NCI-H526 treated with DMSO at 0.1 percent for 48 hours (cell line): ENCODE measurements around the gene KCNH1.

Experiments used
- DNase-seq: peaks from one replicate; lab custom pipeline; 2025; lab: John Stamatoyannopoulos, UW

Gene KCNH1

DNA sequence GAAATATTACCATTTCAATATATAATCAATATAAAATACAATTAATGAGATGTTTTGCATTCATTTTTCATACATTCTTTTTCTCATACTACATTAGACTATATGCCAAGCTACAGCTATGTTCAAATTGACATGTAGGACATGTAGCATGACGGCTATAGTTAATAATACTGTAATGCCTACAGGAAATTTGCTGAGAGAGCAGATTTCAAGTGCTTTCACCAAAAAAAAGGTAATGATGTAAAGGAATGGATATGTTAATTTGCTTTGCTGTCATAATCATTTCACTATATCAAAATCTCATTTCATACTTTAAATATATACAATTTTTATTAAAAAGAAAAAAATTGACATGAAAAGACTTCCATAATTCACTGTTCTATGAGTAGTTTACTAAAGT lies 215.1 kb downstream of the KCNH1 start:
- no peak for DNase-seq

DNA sequence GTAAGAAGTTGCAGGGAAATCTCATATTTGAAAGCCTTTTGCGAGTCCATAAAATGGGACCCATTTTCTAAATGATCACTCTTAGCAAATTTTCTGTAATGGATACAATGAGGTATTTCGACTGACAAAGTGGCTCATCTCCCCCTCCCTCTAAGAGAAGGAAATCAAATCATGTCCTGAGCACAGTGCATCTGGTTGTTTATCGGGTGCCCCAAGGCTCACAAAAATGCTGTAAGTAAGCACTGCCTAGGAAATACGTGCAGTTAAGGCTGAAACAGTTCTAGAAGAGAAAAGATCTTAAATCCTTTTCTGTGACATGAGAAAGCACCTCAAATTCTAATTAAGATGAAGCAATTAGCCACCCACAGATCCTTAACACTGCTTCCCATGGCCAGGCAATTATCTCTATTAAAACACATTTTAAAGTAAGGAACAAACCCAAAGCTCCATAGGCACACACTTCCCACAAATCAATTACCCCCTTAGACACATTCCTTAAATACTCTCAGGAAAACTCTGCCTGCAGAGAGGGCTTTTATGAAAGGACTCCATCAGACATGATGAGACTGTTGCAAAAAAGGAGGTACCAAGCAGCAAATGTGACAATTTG lies 216.3 kb downstream of the KCNH1 start:
- no peak for DNase-seq

DNA sequence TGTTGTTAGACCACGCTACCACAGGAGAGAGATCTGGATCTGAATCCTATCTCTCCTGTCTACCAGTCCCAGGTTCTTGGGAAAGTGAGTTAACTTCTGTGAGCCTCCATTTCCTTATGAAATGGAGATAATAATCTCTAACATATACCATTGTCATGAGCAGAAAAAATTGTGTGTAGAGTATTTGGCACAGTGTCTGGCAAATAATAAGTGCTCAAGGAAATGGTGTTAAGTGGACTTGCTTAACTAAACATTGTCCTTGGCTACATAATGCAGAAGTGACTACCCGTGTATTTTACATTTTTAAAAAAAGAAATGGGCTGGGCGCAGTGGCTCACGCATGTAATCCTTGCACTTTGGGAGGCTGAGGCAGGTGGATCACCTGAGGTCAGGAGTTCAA lies 217.4 kb downstream of the KCNH1 start:
- no peak for DNase-seq

DNA sequence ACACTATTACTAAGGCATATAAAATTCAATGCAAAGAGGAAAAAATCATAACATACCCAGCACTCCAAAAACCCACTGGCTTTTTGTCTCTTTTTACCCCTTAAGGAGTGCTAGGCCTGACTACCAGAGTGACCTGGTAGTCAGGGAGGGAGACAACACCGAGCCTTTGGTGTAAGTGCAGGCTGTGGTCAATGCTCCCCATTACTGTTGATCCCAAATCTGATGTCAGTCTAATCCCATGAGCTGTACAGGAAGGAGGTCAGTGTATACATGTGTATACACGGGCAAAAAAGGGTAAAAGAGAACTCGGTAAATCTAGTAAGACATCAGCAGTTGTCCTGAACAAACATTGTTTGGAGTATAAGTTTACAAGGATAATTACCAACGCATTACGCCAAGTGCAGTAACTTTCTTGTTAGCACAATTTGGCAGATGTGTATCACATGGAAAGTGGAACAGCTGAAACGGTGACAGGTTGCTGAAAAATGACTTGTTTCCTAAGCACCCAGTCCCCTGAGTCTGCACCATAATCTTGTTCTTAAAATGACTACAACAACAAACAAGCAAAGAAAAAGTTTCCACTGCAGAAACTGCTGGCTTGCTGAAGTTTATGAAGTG lies 217.9 kb downstream of the KCNH1 start:
- no peak for DNase-seq

DNA sequence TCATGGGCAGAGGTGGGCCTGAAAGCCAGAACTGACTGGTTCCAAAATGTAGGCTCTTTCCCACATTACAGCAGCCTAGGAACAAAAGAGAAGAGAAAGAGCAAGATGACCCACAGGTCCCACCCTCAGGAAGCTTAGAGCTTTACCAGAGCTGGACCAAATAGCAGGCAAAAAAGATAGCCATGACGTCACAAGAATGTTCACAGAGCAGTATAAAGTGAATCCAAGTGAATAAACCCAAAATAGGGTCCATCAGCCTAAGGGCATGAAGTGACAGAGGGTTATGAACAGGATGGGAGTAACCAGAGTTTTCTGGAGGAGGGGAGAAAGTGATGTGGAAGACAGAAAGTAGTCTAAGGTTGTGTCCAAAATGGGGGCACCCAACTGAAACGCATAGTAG lies 221.2 kb downstream of the KCNH1 start:
- no peak for DNase-seq

DNA sequence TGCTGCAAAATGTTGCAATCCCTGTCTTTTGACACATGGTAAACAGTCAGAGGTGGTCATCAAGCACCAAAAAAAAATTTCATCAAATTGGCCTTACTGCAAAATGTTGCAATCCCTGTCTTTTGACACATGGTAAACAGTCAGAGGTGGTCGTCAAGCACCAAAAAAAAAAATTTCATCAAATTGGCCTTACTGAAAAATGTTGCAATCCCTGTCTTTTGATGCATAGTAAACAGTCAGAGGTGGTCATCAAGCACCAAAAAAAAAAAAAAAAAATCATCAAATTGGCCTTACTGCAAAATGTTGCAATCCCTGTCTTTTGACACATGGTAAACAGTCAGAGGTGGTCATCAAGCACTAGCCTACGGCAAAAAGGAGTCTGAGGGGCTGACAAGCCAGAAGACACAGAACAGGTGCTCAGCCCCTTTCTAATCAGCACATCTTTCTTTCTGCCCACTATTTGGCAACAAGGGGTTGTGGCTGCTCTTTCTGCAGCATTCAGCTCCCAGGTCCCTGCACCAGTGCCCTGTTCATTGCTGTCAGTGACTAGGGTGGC lies 223.8 kb downstream of the KCNH1 start:
- DNase-seq = no peak

DNA sequence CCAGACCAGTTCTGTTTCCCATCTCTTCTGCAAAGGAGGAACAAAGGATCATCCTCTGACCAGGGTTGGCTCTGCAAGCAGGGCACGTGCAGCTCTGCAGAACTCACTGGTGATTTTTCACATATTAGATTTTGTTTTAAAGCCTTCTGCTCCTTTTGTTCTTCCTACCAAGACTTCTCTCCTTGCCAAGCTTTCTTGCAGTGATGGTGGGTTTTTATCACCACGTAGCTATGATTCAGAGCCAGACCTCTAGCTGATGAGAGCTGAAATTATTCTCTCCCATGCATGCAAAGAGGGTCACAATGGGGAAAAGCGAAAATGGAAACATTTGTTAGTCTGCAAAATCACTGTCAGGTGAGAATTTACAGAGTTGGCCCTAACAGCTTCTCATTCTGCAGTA lies 225.2 kb downstream of the KCNH1 start:
- DNase-seq = no peak

DNA sequence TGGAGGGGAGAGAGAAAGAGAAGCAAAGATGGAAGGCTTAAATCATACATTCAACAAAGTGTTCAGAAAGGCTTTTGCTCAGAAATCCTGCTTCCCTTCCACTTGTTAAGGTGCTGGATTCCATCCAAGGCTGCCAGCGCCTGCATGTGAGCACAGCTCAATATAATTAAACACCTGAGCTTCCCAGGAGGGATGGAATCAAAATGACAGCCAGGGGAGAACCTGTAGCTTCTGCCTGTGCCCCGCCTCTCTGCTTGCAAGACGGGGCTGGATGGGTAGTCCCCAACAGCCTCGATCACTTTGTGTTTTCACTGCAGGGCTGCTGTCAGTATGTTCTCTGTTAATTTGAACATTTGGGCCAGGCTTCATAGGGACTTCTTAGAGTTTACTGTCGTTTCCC lies 225.7 kb downstream of the KCNH1 start:
- DNase-seq = no peak

DNA sequence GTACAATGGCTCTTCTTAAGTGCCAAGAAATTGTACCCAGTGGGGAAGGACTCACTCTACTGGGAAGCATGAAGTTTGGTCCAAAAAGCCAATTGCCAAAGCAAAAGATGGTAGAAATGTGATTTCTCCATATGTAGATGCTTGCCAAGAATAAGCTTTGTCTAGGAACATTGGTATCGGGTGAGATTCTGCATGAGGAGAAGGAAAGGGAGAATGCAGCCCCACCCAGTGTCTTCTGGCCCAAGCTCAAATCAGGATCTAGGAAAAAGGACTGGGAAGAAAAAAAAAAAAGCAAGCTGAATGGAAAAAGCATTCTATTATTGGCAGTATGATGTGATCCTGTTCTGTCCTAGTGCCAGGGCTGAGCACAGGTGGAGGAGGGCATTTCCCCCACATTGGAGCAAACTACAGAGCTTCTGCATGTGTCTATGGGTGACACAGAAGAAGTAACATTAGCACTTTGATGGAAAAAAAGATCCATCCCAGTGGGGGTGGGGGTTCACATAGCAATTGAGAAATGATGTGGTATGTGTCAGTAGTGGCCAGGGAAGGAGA lies 226.6 kb downstream of the KCNH1 start:
- DNase-seq = no peak

DNA sequence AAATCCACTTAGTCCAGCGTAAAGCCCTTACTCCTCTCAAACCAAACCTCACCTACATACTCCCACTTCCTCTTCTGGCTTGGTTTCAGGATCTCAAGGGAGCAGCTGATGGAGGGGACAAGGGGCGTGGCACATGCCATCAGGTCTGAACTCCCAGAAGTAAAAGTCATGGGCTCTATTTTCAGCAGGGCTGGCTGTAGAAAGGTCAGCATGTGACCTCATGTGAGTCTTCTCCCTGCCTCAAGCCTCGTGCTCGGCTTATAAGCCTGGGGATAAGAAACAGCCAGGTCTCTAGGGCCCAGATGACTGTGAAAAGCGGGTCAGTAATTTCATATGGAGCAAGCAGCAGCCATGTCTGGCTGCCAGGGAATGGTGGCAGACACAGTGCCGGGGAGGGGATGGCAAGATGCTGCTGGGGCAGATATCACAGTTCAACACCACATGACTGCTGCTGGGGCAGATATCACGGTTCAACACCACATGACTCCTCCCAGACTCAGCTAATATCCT lies 227.9 kb downstream of the KCNH1 start:
- no peak for DNase-seq

DNA sequence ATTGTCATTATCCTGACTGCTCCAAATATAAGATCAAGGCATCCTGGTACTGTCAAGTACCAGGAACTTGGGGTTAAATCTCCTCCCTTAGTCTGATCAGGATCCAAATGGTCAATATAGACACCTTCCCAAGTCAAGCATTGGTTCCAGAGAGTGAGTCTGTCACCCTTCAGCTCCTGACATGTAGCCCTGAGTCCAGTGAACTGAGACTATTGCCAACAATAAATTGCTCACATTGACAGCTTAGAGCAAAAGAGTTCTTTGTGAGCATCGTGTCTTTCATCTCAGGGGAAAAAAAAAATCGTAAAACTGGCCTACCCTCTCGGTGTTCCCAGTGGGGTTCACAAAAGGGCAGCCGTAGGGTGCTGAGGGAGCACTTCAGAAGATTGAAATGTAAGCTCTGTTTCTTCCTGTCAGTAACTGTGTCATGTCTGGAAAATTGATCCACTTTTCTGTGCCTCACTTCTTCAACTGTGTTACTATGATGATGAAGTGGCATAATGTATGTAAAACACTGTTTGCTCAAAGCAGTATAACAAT lies 228.5 kb downstream of the KCNH1 start:
- no peak for DNase-seq

DNA sequence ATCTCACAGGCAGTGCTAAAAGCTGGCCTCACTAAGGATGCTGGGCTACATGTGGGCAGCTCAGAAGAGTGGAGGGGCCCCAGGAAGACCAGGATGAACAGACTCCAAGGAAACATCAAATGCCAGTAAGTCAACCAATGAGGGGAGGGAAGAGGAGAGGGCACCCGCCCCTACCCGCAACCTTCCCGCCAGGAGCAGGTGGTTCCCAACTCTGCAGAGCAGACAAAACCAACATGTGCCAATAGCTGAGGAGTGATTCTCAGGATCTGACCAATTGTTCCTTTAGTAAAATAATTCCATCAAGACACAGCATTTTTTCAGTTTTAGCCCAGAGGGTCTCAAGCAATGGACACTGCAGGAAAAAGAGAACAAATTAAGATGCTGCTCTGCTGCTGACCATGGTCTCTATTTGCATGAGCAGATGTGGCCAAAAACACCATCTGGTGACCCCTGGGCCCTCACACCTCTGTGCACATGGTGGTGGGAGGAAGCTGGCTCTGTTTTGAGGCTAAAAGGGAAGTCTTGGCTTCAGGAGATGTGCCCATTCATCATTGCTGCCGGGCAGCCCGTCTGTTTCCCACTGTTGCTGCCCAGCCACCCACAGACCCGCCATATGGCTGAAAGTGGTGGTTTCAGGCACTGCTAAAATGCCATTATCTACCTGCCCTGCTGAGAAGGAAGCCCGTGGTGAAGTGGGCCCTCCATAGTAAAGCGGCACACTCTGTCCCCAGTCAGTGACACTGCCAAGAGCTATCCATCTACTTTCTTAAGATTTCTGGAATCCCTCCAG lies 231.8 kb downstream of the KCNH1 start:
- DNase-seq = no peak

DNA sequence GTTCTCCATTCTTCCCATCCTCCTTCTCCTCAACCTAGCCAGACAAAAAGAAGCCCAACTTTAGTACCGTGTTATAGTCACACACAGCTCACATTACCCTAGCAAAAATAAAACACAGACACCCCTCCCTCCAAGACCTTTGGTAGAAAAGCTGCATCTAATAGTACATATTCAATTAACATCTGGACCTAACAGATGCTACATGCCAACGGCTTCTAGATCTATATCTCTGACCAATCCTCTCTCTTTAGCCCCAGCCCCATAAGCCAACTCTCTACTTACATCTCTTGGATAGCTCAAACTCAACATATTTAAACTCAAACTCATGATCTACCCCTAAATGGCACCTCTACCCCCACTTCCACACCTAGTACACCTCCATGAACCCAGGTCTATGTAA lies 233.1 kb downstream of the KCNH1 start:
- no peak for DNase-seq

DNA sequence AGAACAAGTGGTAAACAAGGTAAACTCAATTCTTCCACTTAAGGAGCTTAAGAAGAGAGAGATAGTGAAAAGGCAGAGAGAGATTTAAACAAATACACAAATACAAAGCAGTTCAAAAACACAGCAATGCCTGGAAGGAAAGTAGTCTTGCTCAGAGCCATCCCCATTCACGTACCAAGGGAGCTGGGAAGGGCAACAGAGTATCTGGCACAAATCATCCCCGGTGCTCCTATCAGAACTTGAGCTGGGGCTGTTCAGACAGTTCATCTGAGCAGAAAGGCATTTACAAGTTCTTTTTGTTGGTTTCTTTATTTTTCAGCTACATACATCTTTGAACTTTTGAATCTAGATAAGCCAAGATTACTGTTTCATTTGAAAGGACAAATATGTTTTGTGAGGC lies 233.9 kb downstream of the KCNH1 start:
- no peak for DNase-seq

DNA sequence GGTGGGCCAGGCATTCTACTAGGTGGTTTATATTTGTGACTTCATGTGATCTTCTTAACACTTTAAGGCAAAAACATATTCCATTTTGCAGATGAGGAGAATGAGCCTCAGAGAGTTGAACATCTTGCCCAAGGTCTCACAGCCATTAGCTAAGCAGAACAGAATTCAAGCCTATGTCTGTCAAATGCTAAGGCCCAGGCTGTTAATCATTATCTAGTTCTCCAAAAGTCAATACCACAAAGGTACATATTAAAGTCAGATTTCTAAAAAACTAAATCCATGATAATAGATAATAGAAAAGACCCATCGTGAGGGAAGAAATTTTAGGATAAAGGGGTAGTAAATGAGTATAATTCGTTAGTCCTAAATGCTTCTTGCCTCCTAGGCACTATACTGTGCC lies 234.3 kb downstream of the KCNH1 start:
- no peak for DNase-seq

DNA sequence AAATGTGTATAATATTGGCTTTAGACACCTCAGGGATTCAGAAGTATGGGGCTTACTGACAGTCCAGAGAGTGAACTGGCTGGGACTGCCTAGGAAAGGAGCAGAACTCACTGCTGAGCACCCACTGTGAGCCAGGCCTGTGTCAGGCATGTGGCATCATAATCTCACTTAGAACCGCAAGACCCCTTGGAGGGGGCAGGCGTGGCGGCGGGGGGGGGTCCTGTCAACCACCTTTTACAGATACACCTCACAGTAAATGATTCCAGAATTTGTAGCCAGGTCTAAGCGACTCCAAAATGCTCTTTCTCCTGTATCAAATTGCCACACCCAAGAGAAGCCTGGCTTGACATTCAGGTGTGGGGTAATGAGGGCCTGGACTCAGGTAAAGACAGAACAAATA lies 235.5 kb downstream of the KCNH1 start:
- no peak for DNase-seq

DNA sequence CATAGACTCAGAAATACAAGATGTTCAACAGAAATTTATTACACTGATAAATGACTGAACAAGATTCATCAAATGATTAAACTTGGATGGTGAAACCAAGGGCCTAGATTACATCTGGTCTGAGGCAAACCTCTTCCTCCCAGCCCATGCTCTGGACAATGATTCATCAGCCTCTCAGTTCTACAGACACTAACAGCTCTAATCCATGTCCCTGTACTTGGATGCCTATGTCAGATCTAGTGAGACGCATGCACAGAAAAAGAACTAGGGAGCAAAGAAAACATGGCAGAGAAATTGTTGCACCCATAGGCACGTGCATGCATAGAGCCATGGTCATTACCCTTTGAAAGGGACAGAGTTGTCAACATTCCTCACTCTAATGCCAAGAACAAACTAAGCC lies 250.1 kb downstream of the KCNH1 start:
- no peak for DNase-seq

DNA sequence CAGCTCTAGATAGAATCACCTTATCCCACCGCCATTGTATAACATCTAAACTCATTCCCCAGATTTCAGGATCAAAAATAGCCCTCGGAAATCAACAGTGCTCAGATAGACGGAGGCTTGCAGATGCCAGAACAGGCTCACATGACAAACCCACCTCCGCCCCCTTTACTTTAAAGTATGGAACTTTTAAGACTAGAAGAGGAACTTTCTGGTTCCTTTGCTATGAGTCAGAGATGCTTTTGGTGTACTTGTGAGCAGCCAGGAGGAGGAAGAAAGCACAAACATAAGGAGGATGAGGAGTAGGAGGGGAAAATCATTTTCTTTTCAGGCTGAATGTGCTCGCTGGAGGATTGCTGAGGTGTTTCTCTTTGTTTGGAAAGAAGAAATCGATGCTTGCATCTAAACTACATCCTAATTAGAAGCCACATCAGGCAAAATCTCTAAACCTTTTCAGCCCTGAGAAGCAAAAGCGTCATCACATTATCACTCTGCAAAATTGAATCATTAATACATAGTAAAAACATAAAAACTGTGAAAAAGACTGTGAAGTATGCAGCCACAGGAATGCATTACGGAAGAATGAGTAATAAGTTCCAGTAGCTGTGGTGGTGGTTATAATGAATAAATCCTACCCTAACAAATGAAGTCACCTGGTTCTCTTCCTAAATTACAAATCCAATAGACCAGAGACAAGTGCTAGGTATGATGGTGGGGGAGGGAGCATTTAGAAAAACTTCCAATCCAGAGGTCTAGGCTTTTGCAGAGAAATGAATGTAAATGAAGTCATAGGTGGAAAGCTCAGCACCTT lies 251.3 kb downstream of the KCNH1 start:
- no peak for DNase-seq

DNA sequence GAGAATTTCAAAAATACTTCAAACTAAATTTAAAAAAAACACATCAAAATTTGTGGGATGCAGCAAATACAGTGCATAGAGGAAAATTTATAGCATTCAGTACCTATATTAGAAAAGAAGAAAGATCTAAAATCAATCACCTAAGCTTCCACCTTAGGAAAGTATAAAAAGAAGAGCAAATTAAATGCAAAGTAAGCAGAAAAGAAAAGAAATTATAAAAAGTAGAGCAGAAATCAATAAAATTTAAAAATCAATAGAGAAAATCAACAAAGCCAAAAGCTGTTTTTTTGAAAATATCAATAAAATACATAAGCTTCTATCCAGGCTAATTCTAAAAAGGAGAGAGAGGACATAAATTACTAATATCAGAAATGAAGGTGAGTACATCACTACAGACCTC lies 255.4 kb downstream of the KCNH1 start:
- DNase-seq = no peak

DNA sequence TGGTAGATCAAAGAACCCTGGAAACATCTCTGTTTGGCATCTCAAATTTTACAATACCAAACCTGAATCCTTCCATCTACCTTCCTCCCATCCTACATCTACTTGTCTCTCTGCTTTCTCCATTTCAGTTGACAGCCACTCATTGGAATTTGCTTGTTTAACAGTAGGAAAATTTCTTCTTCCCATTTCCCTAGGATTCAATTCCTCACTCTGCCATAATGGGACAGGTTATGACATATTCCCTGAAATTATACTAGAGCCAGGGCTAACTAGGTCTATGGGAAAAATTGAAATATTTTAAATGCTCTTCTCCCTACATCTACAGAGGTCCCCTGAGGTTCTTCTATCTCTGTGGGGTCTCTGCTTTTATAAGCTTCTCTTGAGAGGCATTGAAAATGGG lies 257.7 kb downstream of the KCNH1 start:
- no peak for DNase-seq

DNA sequence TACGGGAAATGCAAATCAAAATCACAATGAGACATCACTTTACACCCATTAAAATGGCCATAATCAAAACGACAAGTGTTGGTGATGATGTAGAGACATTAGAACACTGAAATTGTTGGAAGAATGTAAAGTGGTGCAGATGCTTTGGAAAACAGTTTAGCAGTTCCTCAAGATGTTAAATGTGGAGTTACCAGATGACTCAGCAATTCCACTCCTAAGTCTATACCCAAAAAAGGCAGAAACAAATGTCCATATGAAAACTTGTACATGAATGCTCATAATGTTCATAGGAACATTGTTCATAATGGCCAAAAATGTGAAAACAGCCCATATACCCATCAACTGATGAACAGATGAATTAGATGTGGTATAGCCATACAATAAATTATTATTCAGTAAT lies 267.4 kb downstream of the KCNH1 start:
- DNase-seq = no peak

DNA sequence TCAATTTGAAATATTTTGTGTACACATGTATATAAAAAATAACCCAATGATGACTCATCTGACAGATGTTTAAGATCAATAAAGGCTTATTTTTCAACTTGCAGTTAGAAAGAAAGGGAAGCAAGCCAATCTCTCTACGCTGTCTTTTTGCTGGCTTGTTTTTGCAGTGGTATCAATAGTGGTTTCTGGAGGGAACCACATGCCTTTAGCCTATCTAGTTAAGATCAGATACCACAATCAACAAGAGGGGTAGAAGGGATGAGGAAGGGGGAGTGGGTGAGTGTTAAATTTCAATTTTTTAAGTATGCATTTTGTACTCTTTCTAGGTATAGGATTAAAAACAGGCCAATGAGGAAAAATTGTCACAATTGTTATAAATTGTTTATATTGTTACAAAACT lies 276.2 kb downstream of the KCNH1 start:
- no peak for DNase-seq
